HL-60 (cell line): ENCODE results near the gene ENPP6.

Source experiments
- DNase-seq, 2 experiments: peaks; one replicate each; pipeline ENCODE4 v3.0.0-alpha.2; 2010 to 2020; ENCODE audit warnings: low read depth in 1 of 2, low spot score in 1 of 2
- H3K27ac ChIP-seq: fragments of 250-450 bp; sonication (Bioruptor Pico); replicated peaks from 2 replicates; pipeline ENCODE4 v1.5.1; 2020; ENCODE audit warnings: mild to moderate bottlenecking, moderate library complexity
- H3K27me3 ChIP-seq: fragments of 250-450 bp; sonication (Bioruptor Pico); 2 replicates; pipeline ENCODE4 v1.5.1; 2021; ENCODE audit warnings: mild to moderate bottlenecking, moderate library complexity; ENCODE audit not compliant: insufficient read depth, poor library complexity, severe bottlenecking
- H3K4me3 ChIP-seq: replicated peaks from 2 replicates; pipeline ENCODE4 v1.5.1; 2011; ENCODE audit warnings: mild to moderate bottlenecking, control low read depth, low read length; ENCODE audit not compliant: insufficient read depth
- CTCF ChIP-seq: IDR thresholded peaks from one replicate; pipeline ENCODE4 v1.5.1; 2011; ENCODE audit warnings: low read length, control low read depth, inconsistent platforms; ENCODE audit not compliant: insufficient read depth
- GABPA ChIP-seq: IDR thresholded peaks from 2 replicates; pipeline ENCODE4 v1.6.1; 2012; ENCODE audit warnings: low read depth
- POLR2AphosphoS5 ChIP-seq: IDR thresholded peaks from 2 replicates; pipeline ENCODE4 v1.6.1; 2012; ENCODE audit warnings: low read depth
- REST ChIP-seq: IDR thresholded peaks from 2 replicates; pipeline ENCODE4 v1.6.1; 2012; ENCODE audit warnings: low read depth; ENCODE audit not compliant: insufficient replicate concordance
- SPI1 ChIP-seq: IDR thresholded peaks from 2 replicates; pipeline ENCODE4 v1.6.1; 2012; ENCODE audit warnings: low read depth, mild to moderate bottlenecking, borderline replicate concordance

The ENPP6 gene

GRCh38 chr4:184108006-184108501, 109.6 kb downstream of the ENPP6 start:
- no peak overlapping the region for H3K27ac ChIP-seq
- no peak for TF ChIP-seq POLR2AphosphoS5
- no peak for TF ChIP-seq GABPA
- TF ChIP-seq SPI1, result no peak
- no peak for TF ChIP-seq CTCF
- TF ChIP-seq REST, result no peak
- H3K4me3 ChIP-seq, result no peak overlapping the region
- DNase-seq, result no peak
- H3K27me3 ChIP-seq, result no peaks in the 10 kb centered on the region

DNA sequence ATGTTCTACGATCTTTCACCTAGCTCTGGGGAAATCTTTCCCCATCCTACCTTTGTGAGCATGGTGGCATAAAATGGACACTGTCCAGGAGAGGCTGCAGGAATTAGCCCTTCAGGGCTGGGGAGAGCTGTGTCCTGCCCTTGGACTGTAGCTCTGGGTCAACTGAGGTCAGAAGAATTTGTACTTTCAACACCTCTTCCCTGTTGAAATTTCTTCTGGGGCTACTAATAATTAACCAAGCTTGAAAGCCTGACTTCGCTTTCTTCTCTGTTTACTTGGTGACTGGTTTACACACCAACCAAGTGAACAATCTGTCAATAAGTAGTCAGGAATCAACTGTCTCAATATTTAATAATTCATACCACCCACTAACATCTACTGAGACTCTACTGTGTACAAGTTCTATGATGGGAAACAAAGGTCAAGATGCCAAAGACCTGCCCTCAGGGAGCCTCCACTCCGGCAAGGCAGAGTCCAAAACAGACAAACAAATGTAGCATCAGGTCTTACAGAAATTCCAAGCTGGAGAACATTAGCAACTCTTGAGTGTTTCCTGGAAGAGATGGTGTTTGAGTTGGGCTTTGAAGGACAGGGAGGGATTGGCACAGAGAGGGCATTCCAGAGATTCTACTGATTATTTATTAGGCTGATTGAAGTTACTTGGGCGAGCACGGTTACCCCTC, 113.1 kb downstream of the ENPP6 start:
- Histone ChIP-seq H3K27me3 (peaks cover 3% of the 10 kb centered on the region), H3K4me3 (no peak overlapping the region), H3K27ac (no peak overlapping the region)
- no peak for TF ChIP-seq SPI1
- no peak for TF ChIP-seq CTCF
- TF ChIP-seq GABPA, result no peak
- TF ChIP-seq REST, result no peak
- no peak for TF ChIP-seq POLR2AphosphoS5
- no peak for DNase-seq

GRCh38 chr4:184103527-184104264, 114.0 kb downstream of the ENPP6 start:
- no peak overlapping the region for H3K4me3 ChIP-seq
- no peak overlapping the region for H3K27ac ChIP-seq
- TF ChIP-seq REST (no peak), CTCF (no peak), GABPA (no peak), POLR2AphosphoS5 (no peak), SPI1 (no peak)
- DNase-seq, result no peak
- peaks cover 3% of the 10 kb centered on the region for H3K27me3 ChIP-seq
